HG03103 (cell line): ENCODE data around the gene ATP5ME.
"Not testable (repeated sequence)": the region's sequence is repeated elsewhere in the genome, so short reads cannot be mapped to it uniquely, and the experiment has no call there.

Source experiments
- ATAC-seq: cut with Tn5 transposase; IDR thresholded peaks from one replicate; pipeline ENCODE4 v1.9.1; 2021; ENCODE audit warnings: low read depth; ENCODE audit not compliant: unreplicated experiment

ATP5ME gene

GRCh38 chr4:705278-706082 is 31.4 kb upstream of the ATP5ME start, which contains the start of gene PCGF3:
PCGF3 (plus strand) TSS chr4:705832; CDS start chr4:733681, 27,849 bp downstream.
- ATAC-seq = peak; percentile 91

- no peak for ATAC-seq
These were observed 30.8 kb upstream of the ATP5ME start for GRCh38 chr4:704971-705277.

- no peak for ATAC-seq
These were observed 30.3 kb upstream of the ATP5ME start for GRCh38 chr4:704198-704891.

GRCh38 chr4:703336-704197 is 29.5 kb upstream of the ATP5ME start:
- no peak for ATAC-seq

- no peak for ATAC-seq
These were observed 28.6 kb upstream of the ATP5ME start for GRCh38 chr4:702618-703048.

GRCh38 chr4:700587-701264 is 26.6 kb upstream of the ATP5ME start:
- no peak for ATAC-seq

GRCh38 chr4:699816-700580 is 25.9 kb upstream of the ATP5ME start:
- no peak for ATAC-seq

- ATAC-seq = not testable (repeated sequence)
These were observed 20.4 kb upstream of the ATP5ME start for GRCh38 chr4:694341-694940.

GRCh38 chr4:692771-693554 is 18.9 kb upstream of the ATP5ME start:
- ATAC-seq = no peak

- no peak for ATAC-seq
These were observed 15.6 kb upstream of the ATP5ME start for GRCh38 chr4:689723-690122.

GRCh38 chr4:688854-689681 is 15.0 kb upstream of the ATP5ME start, which contains the start of gene SLC49A3:
SLC49A3 (minus strand) TSS chr4:689151; CDS start chr4:689127, 24 bp downstream.
- no peak for ATAC-seq

- ATAC-seq = no peak
These were observed 14.1 kb upstream of the ATP5ME start for GRCh38 chr4:687971-688853.

- no peak for ATAC-seq
These were observed 13.2 kb upstream of the ATP5ME start for GRCh38 chr4:687048-687970.

- no peak for ATAC-seq
These were observed 12.5 kb upstream of the ATP5ME start for GRCh38 chr4:686413-687040.
